Sigmoid colon (tissue), 7 donors: Measurements from ENCODE around the gene CLDN7. TPM values are rescaled to one million over a fixed set of nuclear protein-coding genes. Genes with fewer than 3 reads are reported as not detected.

Experiments
- DNase-seq: peaks from one replicate; pipeline ENCODE4 v3.0.0-alpha.2; 2019
- H3K27ac ChIP-seq, 4 donors: fragments of 200-600 bp; sonication (generic); one replicate each; pipeline ENCODE4 v1.5.1; 2016 to 2019; ENCODE audit warnings: mild to moderate bottlenecking in 1 of 4
- H3K27me3 ChIP-seq, 3 donors: fragments of 200-600 bp; sonication (generic); one replicate each; pipeline ENCODE4 v1.5.1; 2019; ENCODE audit warnings: mild to moderate bottlenecking in 1 of 3
- H3K36me3 ChIP-seq, 4 donors: fragments of 200-600 bp; sonication (generic); one replicate each; pipeline ENCODE4 v1.5.1; 2016 to 2019
- H3K4me1 ChIP-seq, 4 donors: fragments of 200-600 bp; sonication (generic); one replicate each; pipeline ENCODE4 v1.5.1; 2017 to 2019
- H3K4me3 ChIP-seq, 4 donors: fragments of 200-600 bp; sonication (generic); one replicate each; pipeline ENCODE4 v1.5.1; 2017 to 2019; ENCODE audit warnings: mild to moderate bottlenecking in 2 of 4, moderate library complexity in 1 of 4
- H3K9me3 ChIP-seq, 4 donors: fragments of 200-600 bp in 3 of 4; sonication (generic) in 3 of 4; one replicate each; pipeline versions ENCODE4 v1.5.1 to v1.6.1; 2013 to 2019
- CTCF ChIP-seq, 4 experiments: fragments of 450-650 bp in 3 of 4; fragments of 200-600 bp in 1 of 4; IDR thresholded peaks; one replicate each; pipeline ENCODE4 v1.5.1; 2016 to 2019; ENCODE audit warnings: antibody characterized with exemption in 4 of 4, mild to moderate bottlenecking in 3 of 4, moderate library complexity in 2 of 4
- EP300 ChIP-seq, 4 donors: sonication (generic); formaldehyde crosslinking; IDR thresholded peaks; one replicate each; pipeline ENCODE4 v1.6.1; 2017; ENCODE audit warnings: antibody characterized with exemption in 4 of 4
- POLR2A ChIP-seq, 2 donors: fragments of 450-650 bp; IDR thresholded peaks; one replicate each; pipeline ENCODE4 v1.6.1; 2016; ENCODE audit warnings: antibody characterized with exemption in 2 of 2, mild to moderate bottlenecking in 2 of 2, moderate library complexity in 2 of 2
- POLR2AphosphoS5 ChIP-seq, 4 donors: sonication (generic); formaldehyde crosslinking; IDR thresholded peaks; one replicate each; pipeline ENCODE4 v1.6.1; 2017; ENCODE audit warnings: antibody characterized with exemption in 4 of 4
- WGBS, 2 donors: extraction: QIAGEN DNeasy Blood & Tissue Kit; methylation state at CpG; one replicate each; pipeline ENCODE4 v1.1.7; 2013; 5-methylcytosine and 5-hydroxymethylcytosine counted together
- intact Hi-C: fragments of 100-400 bp; cut with DNase I; formaldehyde crosslinking; loops from one replicate; pipeline ENCODE4 v1.15.1; 2023
- polyA plus RNA-seq, 3 donors: library from polyadenylated mRNA; stranded (reverse); fragments of 200-250 nt; gene quantifications; one replicate each; pipeline ENCODE4 v1.2.3, GENCODE V29; 2013
- total RNA-seq, 4 donors: library from RNA; depleted of rRNA; stranded (reverse); fragments of >200 nt; gene quantifications; one replicate each; pipeline ENCODE4 v1.1.0, GENCODE V29; 2016
- donor health status: healthy with polysubstance abuse.
- donor health status: Bipolar disorder and iron deficiency.
- donor health status: healthy.

CLDN7 gene
- total and polyA plus RNA-seq, 7 donors: 1.1 to 963 (median 91.7) TPM; not detected in 1

GRCh38 chr17:7219812-7220592, 42.3 kb downstream of the CLDN7 start, which contains the start of the genes ACADVL and DLG4:
ACADVL (plus strand) TSS chr17:7219938; CDS start chr17:7219985, 47 bp downstream.
DLG4 (minus strand) TSS chr17:7219836.
- WGBS, 2 donors: 0% methylated on average over 63 of the region's 63 CpGs
- intact Hi-C loops: no loop called here
- peaks cover 15 to 33% (median 27%) of the 10 kb centered on the region in 4 donors for H3K36me3 ChIP-seq
- TF ChIP-seq POLR2AphosphoS5 (IDR thresholded peaks at IDR 0.05): peak; percentile 85 to 98 (median 88)
- no peak for TF ChIP-seq CTCF (IDR thresholded peaks at IDR 0.05)
- TF ChIP-seq EP300 (IDR thresholded peaks at IDR 0.05): peak in 1 of 4 donors; percentile 22
- TF ChIP-seq POLR2A (IDR thresholded peaks at IDR 0.05): peak; percentile 36 to 75
- peak within 1 kb of the TSS; percentile 90 to 99 (median 98) for H3K27ac ChIP-seq
- peak within 1 kb of the TSS; percentile 73 to 98 (median 90) for H3K4me3 ChIP-seq
- no peaks in the 10 kb centered on the region for H3K9me3 ChIP-seq
- peak; percentile 97 for DNase-seq
- H3K27me3 ChIP-seq: no peaks in the 10 kb centered on the region
- peaks cover 0 to 63% (median 54%) of the 10 kb centered on the region in 4 donors for H3K4me1 ChIP-seq

GRCh38 chr17:7219229-7219811, 43.0 kb downstream of the CLDN7 start:
- Histone ChIP-seq H3K4me1 (peaks cover 0 to 68% (median 59%) of the 10 kb centered on the region in 4 donors), H3K27ac (peak overlapping the region; percentile 90 to 99 (median 98)), H3K4me3 (peak overlapping the region; percentile 73 to 98 (median 90)), H3K9me3 (no peaks in the 10 kb centered on the region), H3K27me3 (no peaks in the 10 kb centered on the region), H3K36me3 (peaks cover 15 to 26% (median 20%) of the 10 kb centered on the region in 4 donors)
- no peak for DNase-seq
- TF ChIP-seq EP300 (IDR thresholded peaks at IDR 0.05) (no peak), POLR2AphosphoS5 (IDR thresholded peaks at IDR 0.05) (no peak), CTCF (IDR thresholded peaks at IDR 0.05) (no peak), POLR2A (IDR thresholded peaks at IDR 0.05) (no peak)
- 16 to 17% methylated on average over 12 of the region's 12 CpGs for WGBS, 2 donors
- intact Hi-C loops: no loop called here

- Histone ChIP-seq H3K4me3 (no peak overlapping the region), H3K36me3 (peaks cover 10 to 20% (median 14%) of the 10 kb centered on the region in 4 donors), H3K27me3 (no peaks in the 10 kb centered on the region), H3K4me1 (peaks cover 0 to 73% (median 64%) of the 10 kb centered on the region in 4 donors), H3K9me3 (no peaks in the 10 kb centered on the region), H3K27ac (peak overlapping the region; percentile 90 to 99 (median 98))
- no peak for DNase-seq
- intact Hi-C loops: no loop called here
- WGBS, 2 donors: 72 to 77% methylated on average over 6 of the region's 6 CpGs
- no peak for TF ChIP-seq EP300 (IDR thresholded peaks at IDR 0.05)
- no peak for TF ChIP-seq CTCF (IDR thresholded peaks at IDR 0.05)
- no peak for TF ChIP-seq POLR2A (IDR thresholded peaks at IDR 0.05)
- TF ChIP-seq POLR2AphosphoS5 (IDR thresholded peaks at IDR 0.05): no peak
These were observed 43.5 kb downstream of the CLDN7 start for GRCh38 chr17:7218758-7219157.

GRCh38 chr17:7218166-7218565, 44.1 kb downstream of the CLDN7 start:
- Histone ChIP-seq H3K4me3 (peak overlapping the region; percentile 54 to 67 (median 62)), H3K27me3 (no peaks in the 10 kb centered on the region), H3K27ac (peak overlapping the region; percentile 90 to 99 (median 98)), H3K36me3 (peaks cover 5 to 14% (median 8%) of the 10 kb centered on the region in 4 donors), H3K4me1 (peaks cover 0 to 75% (median 66%) of the 10 kb centered on the region in 4 donors), H3K9me3 (no peaks in the 10 kb centered on the region)
- intact Hi-C loops: no loop called here
- DNase-seq: no peak
- WGBS, 2 donors: 66 to 79% methylated on average over 6 of the region's 6 CpGs
- TF ChIP-seq EP300 (IDR thresholded peaks at IDR 0.05) (no peak), POLR2AphosphoS5 (IDR thresholded peaks at IDR 0.05) (no peak), POLR2A (IDR thresholded peaks at IDR 0.05) (no peak)
